Eye (tissue), 1 donor: ENCODE measurements around the gene TEX26.

ENCODE experiments used
- DNase-seq: peaks from one replicate; pipeline ENCODE4 v3.0.0-alpha.2; 2015

The TEX26 gene

DNA sequence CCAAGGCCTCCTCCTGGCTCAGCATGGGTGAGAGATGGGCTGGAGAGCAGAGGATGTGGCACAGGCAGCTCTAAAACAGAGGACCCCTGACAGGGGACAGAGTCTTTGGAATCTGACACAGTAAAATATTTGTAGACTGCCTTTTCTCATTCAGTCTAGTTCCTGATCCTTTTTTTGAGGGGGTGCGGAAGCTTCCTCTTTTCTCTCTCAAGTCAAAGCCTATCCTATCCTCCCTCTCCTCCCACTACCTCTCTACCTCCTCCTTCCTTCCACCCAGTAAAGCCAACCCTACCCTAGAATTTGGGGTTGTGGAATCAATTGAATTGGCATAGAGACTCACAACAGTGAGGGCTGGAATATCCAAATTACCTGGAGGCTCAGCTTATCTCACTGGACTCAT lies 82.0 kb downstream of the TEX26 start:
- no peak for DNase-seq

- no peak for DNase-seq
Measured at GRCh38 chr13:31015199-31015598, 82.7 kb downstream of the TEX26 start.

DNA sequence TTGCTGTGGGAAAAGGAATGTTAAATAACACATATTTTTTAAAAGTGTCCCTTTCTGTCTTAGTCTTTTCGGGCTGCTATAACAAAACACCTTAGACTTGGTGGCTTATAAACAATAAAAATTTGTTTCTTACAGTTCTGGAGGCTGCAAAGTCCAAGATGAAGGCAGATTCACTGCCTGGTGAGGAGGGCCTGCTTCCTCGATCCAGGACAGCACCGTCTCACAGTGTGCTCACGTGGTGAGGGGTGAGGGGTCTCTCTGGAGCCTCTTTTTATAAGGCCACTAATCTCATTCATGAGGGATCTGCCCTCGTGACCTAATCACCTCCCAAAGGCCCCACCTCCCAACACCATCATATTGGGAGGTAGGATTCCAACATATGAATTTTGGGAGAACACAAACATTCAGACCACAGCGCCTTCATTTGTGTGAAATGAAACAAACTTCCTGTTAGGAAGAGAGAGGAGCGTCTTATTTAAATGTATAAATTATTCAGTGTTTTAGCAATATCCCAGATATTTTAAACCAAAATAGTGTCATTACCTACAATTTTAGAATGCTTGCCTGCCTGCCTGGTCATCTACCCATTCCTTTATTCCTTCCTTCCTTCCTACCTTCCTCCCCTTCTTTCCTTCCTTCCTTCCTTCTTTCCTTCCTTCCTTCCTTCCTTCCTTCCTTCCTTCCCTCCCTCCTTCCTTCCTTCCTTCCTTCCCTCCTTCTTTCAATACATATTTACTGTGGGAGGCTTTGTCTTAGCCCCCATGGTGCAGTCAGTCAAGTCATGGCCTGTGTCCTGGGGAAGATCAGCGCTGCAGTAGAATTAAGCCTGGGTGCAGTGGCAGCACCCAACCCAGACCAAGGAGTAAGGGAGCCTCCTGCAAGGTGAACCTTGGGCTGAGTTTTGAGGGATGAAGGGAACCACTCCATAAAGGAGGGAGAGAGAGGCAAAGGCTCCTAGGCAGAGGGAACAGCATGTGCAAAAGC lies 84.2 kb downstream of the TEX26 start:
- no peak for DNase-seq

DNA sequence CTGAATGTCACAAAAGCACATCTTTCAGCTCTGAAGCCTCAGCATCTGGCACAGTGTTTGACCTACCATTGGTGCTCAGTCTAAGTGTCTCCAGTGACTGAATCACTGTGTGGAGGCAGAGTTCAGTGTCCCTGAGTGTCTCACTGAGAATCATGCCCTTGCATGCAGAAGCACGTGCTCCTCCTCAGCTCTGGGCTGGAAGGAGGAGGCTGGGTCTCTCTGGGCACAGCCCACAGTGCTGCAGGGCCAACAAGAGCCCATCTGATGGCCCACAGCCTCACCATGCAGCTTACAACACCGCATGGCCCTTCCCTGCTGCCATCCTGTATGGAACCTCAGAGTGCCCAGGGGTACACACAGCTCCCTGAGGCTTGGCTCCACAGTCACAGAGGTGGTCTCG lies 86.1 kb downstream of the TEX26 start:
- no peak for DNase-seq

GRCh38 chr13:31020996-31021395 lies 88.5 kb downstream of the TEX26 start:
- no peak for DNase-seq

DNA sequence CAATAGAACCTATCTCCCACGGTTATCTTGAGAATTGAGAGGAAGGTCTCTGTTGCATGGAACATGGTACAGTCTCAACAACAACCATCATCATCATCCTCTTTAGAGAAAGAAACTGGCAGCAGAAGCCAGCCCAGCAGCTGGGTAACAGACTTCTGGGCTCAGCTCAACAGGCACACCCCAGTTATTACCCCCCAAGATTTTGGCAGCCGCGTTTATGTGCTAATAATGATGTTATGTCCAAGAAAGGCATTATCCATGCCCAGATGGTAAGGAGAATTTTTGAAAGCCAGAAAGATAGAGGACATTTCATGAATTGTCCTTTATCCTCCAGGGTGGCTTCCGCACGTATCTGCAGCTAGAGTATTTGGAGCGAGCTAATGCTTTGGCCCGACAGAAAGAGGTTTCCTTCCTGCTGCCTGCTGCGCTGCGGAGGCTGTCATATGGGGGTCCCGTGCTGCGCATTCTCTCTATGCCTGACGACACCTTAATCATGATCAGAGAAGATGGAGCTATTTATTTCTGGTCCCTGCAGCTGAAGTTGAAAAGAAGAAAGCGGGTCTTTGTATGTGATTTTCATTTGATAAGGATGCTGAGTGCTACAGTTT lies 89.9 kb downstream of the TEX26 start:
- DNase-seq = no peak

GRCh38 chr13:31022928-31023530 lies 90.6 kb downstream of the TEX26 start:
- no peak for DNase-seq
